Upper lobe of left lung (tissue), 4 donors: ENCODE data around the gene MT1B.

Experiments
- CTCF ChIP-seq, 6 experiments: fragments of 450-650 bp in 4 of 6; fragments of 200-600 bp in 2 of 6; sonication (generic) in 2 of 6; IDR thresholded peaks; one replicate each; pipeline ENCODE4 v1.5.1; 2016 to 2019; ENCODE audit warnings: antibody characterized with exemption in 6 of 6
- EP300 ChIP-seq, 4 donors: sonication (generic); formaldehyde crosslinking; IDR thresholded peaks; one replicate each; pipeline ENCODE4 v1.5.1; 2017; ENCODE audit warnings: antibody characterized with exemption in 4 of 4, control low read depth in 2 of 4
- POLR2A ChIP-seq, 4 donors: fragments of 450-650 bp; IDR thresholded peaks; one replicate each; pipeline ENCODE4 v1.5.1; 2016 to 2017; ENCODE audit warnings: antibody characterized with exemption in 4 of 4, mild to moderate bottlenecking in 2 of 4
- POLR2AphosphoS5 ChIP-seq, 2 donors: sonication (generic); formaldehyde crosslinking; IDR thresholded peaks; one replicate each; pipeline ENCODE4 v1.5.1; 2017; ENCODE audit warnings: antibody characterized with exemption in 2 of 2

- TF ChIP-seq CTCF (IDR thresholded peaks at IDR 0.05): no peak
- TF ChIP-seq EP300 (IDR thresholded peaks at IDR 0.05): no peak
- TF ChIP-seq POLR2A (IDR thresholded peaks at IDR 0.05): no peak
- TF ChIP-seq POLR2AphosphoS5 (IDR thresholded peaks at IDR 0.05): no peak
Measured at GRCh38 chr16:56677474-56677873, 25.8 kb downstream of the MT1B start.
